Ovary (tissue), 9 donors: ENCODE measurements around the gene ITGA3. TPM values are rescaled to one million over a fixed set of nuclear protein-coding genes. Genes with fewer than 3 reads are reported as not detected.

Source experiments
- DNase-seq, 5 donors: peaks; one replicate each; pipeline ENCODE4 v3.0.0-alpha.2; 2019 to 2020
- H3K27ac ChIP-seq, 2 donors: fragments of 200-600 bp; one replicate each; pipeline versions ENCODE4 v1.5.1 to v1.8.0; 2019 to 2022
- H3K27me3 ChIP-seq: fragments of 200-600 bp; one replicate; pipeline ENCODE4 v1.8.0; 2022
- H3K36me3 ChIP-seq: fragments of 200-600 bp; sonication (generic); one replicate; pipeline ENCODE4 v1.5.1; 2019
- H3K4me1 ChIP-seq: one replicate; pipeline ENCODE4 v1.8.1; 2013; ENCODE audit warnings: mild to moderate bottlenecking, moderate library complexity; ENCODE audit not compliant: insufficient read depth
- H3K4me3 ChIP-seq: fragments of 200-600 bp; sonication (generic); one replicate; pipeline ENCODE4 v1.5.1; 2017
- H3K9me3 ChIP-seq, 2 donors: fragments of 200-600 bp in 1 of 2; sonication (generic) in 1 of 2; one replicate each; pipeline versions ENCODE4 v1.5.1 to v1.8.1; 2013 to 2019; ENCODE audit warnings: mild to moderate bottlenecking in 1 of 2, moderate library complexity in 1 of 2
- EP300 ChIP-seq: sonication (generic); formaldehyde crosslinking; IDR thresholded peaks from one replicate; pipeline ENCODE4 v1.6.1; 2017; ENCODE audit warnings: antibody characterized with exemption
- POLR2A ChIP-seq: fragments of 450-650 bp; IDR thresholded peaks from one replicate; pipeline ENCODE4 v1.6.1; 2017; ENCODE audit warnings: antibody characterized with exemption, mild to moderate bottlenecking, moderate library complexity
- WGBS, 3 donors: extraction: QIAGEN DNeasy Blood & Tissue Kit in 1 of 3; methylation state at CpG; one replicate each; pipeline versions ENCODE4 v1.1.5 to v1.1.7; 2013 to 2017; 5-methylcytosine and 5-hydroxymethylcytosine counted together
- intact Hi-C, 4 donors: fragments of 100-400 bp; cut with DNase I; formaldehyde crosslinking; loops; one replicate each; pipeline versions ENCODE4 v1.11.0 to v1.15.1; 2022 to 2023
- polyA plus RNA-seq, 2 donors: library from polyadenylated mRNA; stranded (reverse); fragments of 200-250 nt in 1 of 2; fragments of 350-450 nt in 1 of 2; fragmentation: Illumina TruSeq in 1 of 2; extraction: RNeasy Lipid Tissue Mini Kit (QIAGEN cat#74804) in 1 of 2; gene quantifications; one replicate each; pipeline ENCODE4 v1.2.3, GENCODE V29; 2013 to 2014
- total RNA-seq, 7 donors: library from RNA; depleted of rRNA in 2 of 7; stranded (reverse); fragments of >200 nt in 2 of 7; fragmentation: NEBNext Ultra II Directional in 3 of 7; extraction: Animal tissue kit (Norgen Biotek cat#: 25700) in 3 of 7; gene quantifications; one replicate each; pipeline versions ENCODE4 v1.1.0 to v1.2.4, GENCODE V29; 2016 to 2023
- TF ChIP-seq, protein P1 (sequence below), 3 donors: fragments of 450-650 bp in 2 of 3; fragments of 200-600 bp in 1 of 3; IDR thresholded peaks; one replicate each; pipeline versions ENCODE4 v1.5.1 to v1.8.0; 2016 to 2022; ENCODE audit warnings: antibody characterized with exemption in 3 of 3, mild to moderate bottlenecking in 1 of 3
- donor health status: DM: no; HTN: no; CAD: no; lungs with moderate emphysema.
- donor health status: DM: no; HTN: no; CAD: no.
- donor health status: Bipolar disorder and iron deficiency.
- donor health status: DM: yes; HTN: yes; CAD: no.
- donor health status: DM: no; HTN: no; CAD: no.
- donor health status: DM: yes; HTN: yes; CAD: no.

Gene ITGA3
- total and polyA plus RNA-seq, 9 donors, result 23.6 to 132 (median 34.2) TPM

DNA sequence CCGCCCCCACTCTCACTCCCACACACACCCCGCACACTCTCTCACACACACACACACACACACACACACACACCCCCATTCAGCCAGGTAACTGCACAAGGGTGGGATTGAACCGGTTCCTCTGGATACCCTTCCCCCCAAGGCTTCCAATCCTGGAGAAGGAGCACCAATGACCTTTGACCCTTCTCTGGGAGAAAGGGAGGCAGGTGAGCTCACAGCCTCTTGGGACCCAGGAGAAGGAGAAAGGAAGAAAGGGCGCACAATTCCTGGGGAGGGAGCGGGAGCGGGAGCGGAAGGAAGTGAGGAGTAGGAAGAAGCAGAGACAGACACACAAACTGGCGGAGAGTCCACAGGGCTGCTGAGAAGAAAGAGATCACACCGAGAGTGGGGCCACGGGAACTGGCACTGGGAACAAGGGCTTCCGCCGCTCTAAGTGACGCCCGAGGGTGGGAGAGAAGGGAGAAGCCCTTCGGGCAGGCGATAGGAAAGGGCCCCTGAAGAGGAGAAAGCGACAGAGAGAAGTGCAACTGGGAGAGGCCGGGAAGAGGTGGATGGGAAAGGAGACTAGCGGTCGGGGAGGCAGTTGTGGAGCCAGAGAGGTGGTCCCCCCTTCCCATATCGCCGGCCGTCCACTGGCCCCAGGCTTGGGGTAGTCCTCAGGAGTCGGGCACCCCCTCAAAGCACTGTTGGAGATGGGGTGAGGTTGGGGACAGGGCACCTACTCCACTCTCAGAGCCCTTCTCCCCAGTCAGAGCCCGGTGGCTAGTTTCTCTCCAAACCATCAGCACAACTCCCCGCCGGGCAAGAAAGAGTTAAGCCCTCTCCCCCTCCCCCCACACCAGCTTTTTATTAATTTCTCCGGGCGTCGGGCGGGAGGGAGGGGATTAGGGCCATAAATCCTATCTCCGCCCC is 72.8 kb downstream of the ITGA3 start:
- WGBS, 3 donors, result 9 to 13% (median 9%) methylated on average over 30 to 32 of the region's 32 CpGs
- no peak for TF ChIP-seq EP300
- intact Hi-C loops, result no loop called here
- Histone ChIP-seq H3K27me3 (no peaks in the 10 kb centered on the region), H3K36me3 (no peaks in the 10 kb centered on the region), H3K9me3 (no peaks in the 10 kb centered on the region), H3K4me3 (peak overlapping the region; percentile 32), H3K4me1 (peaks cover 10% of the 10 kb centered on the region), H3K27ac (peak overlapping the region in 1 of 2 donors; percentile 33)
- peak in 1 of 5 donors; percentile 29 for DNase-seq

DNA sequence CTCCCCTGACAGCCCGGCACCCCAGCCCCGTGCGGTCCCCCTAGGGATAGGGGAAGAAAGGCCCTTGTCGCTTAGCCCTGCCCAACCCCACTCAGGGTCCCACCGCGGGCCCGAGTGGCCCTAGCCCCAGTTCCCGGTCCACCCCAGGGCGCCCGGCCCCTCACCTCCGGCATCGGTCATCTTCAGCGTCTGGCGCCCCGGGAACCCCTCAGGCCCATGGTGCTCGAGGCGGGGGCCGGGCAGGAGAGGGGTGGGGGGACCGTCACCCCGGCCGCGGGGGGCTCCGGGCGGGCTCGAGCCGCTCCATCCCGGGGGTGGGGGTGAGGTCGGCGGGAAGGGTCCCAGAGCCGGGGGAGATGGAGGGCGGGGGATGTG is 73.4 kb downstream of the ITGA3 start:
- Histone ChIP-seq H3K36me3 (no peaks in the 10 kb centered on the region), H3K9me3 (no peaks in the 10 kb centered on the region), H3K27ac (peak overlapping the region in 1 of 2 donors; percentile 33), H3K4me3 (peak overlapping the region; percentile 32), H3K27me3 (no peaks in the 10 kb centered on the region), H3K4me1 (peaks cover 6% of the 10 kb centered on the region)
- TF ChIP-seq, protein P1, sequence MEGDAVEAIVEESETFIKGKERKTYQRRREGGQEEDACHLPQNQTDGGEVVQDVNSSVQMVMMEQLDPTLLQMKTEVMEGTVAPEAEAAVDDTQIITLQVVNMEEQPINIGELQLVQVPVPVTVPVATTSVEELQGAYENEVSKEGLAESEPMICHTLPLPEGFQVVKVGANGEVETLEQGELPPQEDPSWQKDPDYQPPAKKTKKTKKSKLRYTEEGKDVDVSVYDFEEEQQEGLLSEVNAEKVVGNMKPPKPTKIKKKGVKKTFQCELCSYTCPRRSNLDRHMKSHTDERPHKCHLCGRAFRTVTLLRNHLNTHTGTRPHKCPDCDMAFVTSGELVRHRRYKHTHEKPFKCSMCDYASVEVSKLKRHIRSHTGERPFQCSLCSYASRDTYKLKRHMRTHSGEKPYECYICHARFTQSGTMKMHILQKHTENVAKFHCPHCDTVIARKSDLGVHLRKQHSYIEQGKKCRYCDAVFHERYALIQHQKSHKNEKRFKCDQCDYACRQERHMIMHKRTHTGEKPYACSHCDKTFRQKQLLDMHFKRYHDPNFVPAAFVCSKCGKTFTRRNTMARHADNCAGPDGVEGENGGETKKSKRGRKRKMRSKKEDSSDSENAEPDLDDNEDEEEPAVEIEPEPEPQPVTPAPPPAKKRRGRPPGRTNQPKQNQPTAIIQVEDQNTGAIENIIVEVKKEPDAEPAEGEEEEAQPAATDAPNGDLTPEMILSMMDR (IDR thresholded peaks at IDR 0.05), result no peak
- no peak for TF ChIP-seq POLR2A
- no peak for TF ChIP-seq EP300
- intact Hi-C loops, result no loop called here
- 1 to 4% (median 1%) methylated on average over 4 to 31 of the region's 31 CpGs for WGBS, 3 donors
- DNase-seq, result no peak

DNA sequence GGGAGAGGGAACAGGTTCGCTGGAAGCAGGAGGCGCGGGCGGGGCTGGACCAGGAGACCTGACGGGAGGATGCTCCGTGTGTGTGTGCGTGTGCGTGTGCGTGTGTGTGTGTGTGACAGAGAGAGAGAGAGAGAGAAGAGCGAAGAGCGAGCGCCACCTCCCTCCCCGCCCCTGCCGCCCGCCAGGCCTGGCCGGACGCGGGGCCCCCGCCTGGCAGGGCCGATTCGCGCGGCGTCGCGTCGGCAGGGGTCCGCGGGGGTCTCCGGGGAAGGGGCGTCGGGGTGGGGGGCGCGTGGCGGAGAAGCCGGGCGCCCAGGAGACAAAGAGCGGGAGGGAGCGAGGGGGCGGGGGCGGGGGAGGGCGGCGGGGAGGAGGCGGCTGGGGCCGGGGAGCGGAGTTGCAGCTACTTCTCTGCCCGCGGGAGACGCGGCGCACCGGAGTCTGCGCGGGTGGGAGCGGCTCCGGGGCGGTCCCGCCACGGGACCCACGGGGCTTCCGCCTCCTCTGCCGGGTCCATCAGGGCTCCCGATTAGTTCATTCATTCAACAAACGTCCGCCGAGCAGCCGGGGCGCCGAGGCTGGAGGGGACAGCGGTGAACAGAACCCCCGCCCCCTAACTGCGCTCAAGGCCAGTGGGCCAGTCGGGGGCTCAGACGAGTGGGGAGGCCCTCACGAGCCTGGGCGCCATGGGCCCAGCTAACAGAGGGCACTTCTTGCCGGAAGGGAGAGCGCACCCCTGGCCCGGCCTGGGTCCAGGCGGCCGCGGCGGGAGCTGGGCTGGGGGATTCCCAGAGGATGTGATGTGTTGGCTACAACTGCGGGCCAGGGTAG is 74.0 kb downstream of the ITGA3 start, which contains the start of gene SAMD14:
TSS of gene SAMD14 (minus strand) at position 433 of the 831 bp plus-strand sequence. CDS start 5,201 bp downstream, outside the sequence.
- intact Hi-C loops, result no loop called here
- WGBS, 3 donors, result 2 to 4% (median 2%) methylated on average over 36 to 84 of the region's 84 CpGs
- no peaks in the 10 kb centered on the region for H3K27me3 ChIP-seq
- H3K4me1 ChIP-seq, result peaks cover 6% of the 10 kb centered on the region
- H3K36me3 ChIP-seq, result no peaks in the 10 kb centered on the region
- H3K9me3 ChIP-seq, result no peaks in the 10 kb centered on the region
- H3K27ac ChIP-seq, result peak within 1 kb of the TSS in 1 of 2 donors; percentile 33
- H3K4me3 ChIP-seq, result peak within 1 kb of the TSS; percentile 32
- TF ChIP-seq POLR2A (no peak), EP300 (no peak)
- TF ChIP-seq, protein P1 (IDR thresholded peaks at IDR 0.05), result no peak
- no peak for DNase-seq

DNA sequence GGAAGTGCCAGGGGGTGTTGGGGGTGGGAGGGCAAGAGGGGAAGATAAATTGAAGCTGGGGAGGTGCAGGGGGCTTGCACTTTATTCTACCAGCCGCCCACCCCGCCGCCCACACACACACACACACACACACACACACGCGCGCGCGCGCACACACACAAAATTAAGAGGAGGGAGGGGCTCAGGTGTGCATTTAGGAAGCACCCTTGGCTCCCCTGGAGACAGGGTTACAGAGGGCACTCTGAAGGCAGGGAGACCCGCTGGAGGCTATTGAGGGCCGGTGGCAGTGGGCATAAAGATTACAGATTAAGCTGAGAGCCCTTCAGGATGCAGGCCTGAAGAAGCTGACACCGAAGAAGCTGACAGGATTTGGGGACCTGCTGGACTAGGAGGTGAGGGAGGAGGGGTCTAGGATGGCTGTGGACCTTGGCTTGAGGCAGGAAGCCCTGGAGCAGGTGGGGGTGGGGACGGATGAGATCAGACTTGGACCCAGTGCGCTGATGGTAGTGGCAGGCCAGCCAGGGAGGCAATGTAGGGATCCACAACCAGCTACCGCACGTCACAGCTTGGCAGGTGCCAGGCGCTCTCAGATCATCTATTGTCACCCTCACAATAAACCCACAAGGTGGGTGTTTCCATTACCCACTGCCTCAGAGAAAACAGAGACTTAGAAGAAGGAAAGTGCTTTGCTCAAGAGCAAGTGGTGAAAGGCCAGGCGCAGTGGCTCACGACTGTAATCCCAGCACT is 74.8 kb downstream of the ITGA3 start:
- peaks cover 6% of the 10 kb centered on the region for H3K4me1 ChIP-seq
- intact Hi-C loops, result no loop called here
- no peak for TF ChIP-seq EP300
- no peak for TF ChIP-seq POLR2A
- TF ChIP-seq, protein P1 (IDR thresholded peaks at IDR 0.05), result no peak
- 63 to 68% (median 64%) methylated on average over 19 of the region's 19 CpGs for WGBS, 3 donors
- H3K4me3 ChIP-seq, result no peak overlapping the region
- no peak overlapping the region for H3K27ac ChIP-seq
- H3K27me3 ChIP-seq, result no peaks in the 10 kb centered on the region
- no peaks in the 10 kb centered on the region for H3K9me3 ChIP-seq
- H3K36me3 ChIP-seq, result no peaks in the 10 kb centered on the region
- no peak for DNase-seq
